H7 (cell line): ENCODE data around the gene HSPA1B. TPM values are rescaled to one million over a fixed set of nuclear protein-coding genes. Genes with fewer than 3 reads are reported as not detected.
"Not testable (repeated sequence)": the region's sequence is repeated elsewhere in the genome, so short reads cannot be mapped to it uniquely, and the experiment has no call there.

Experiments
- DNase-seq: peaks from one replicate; pipeline ENCODE4 v3.0.0; 2012
- H3K27me3 ChIP-seq: 2 replicates; pipeline ENCODE4 v1.6.0; 2011; ENCODE audit warnings: mild to moderate bottlenecking, low read length; ENCODE audit not compliant: control insufficient read depth, insufficient read depth
- H3K36me3 ChIP-seq: replicated peaks from 2 replicates; pipeline ENCODE4 v1.5.1; 2011; ENCODE audit warnings: low read length; ENCODE audit not compliant: control insufficient read depth, insufficient read depth
- H3K4me3 ChIP-seq: 2 replicates; pipeline ENCODE4 v1.5.1; 2011; ENCODE audit warnings: low read depth, mild to moderate bottlenecking, control low read depth, low read length, moderate library complexity; ENCODE audit not compliant: insufficient read depth
- total RNA-seq: library from RNA; depleted of rRNA; stranded (reverse); fragments of >200 nt; shearing (Covaris generic); gene quantifications from 2 replicates; pipeline ENCODE4 v1.2.3, GENCODE V29; 2014

HSPA1B gene
- total RNA-seq, 1 experiment from 2014 or later = 70.4 TPM

DNA sequence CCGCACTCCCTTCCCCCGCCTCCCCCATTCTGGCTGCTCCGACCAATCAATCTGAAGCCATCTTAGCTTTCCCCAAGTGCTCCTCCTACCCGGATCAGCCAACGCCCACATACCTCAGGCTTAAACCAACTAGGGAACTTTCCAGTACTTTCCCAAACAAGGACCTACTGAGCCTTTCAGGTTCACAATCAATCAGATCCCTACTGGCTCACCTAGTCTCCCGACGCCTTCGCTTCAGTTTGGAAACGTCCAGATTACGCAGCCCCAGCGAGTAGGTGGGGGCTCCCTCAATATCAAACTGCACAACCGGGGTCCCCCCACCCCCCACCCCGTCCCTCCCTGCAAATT lies 12.9 kb upstream of the HSPA1B start:
- Histone ChIP-seq H3K27me3 (no peaks in the 10 kb centered on the region), H3K36me3 (no peaks in the 10 kb centered on the region), H3K4me3 (peak overlapping the region; percentile 51)
- DNase-seq = peak; percentile 96

DNA sequence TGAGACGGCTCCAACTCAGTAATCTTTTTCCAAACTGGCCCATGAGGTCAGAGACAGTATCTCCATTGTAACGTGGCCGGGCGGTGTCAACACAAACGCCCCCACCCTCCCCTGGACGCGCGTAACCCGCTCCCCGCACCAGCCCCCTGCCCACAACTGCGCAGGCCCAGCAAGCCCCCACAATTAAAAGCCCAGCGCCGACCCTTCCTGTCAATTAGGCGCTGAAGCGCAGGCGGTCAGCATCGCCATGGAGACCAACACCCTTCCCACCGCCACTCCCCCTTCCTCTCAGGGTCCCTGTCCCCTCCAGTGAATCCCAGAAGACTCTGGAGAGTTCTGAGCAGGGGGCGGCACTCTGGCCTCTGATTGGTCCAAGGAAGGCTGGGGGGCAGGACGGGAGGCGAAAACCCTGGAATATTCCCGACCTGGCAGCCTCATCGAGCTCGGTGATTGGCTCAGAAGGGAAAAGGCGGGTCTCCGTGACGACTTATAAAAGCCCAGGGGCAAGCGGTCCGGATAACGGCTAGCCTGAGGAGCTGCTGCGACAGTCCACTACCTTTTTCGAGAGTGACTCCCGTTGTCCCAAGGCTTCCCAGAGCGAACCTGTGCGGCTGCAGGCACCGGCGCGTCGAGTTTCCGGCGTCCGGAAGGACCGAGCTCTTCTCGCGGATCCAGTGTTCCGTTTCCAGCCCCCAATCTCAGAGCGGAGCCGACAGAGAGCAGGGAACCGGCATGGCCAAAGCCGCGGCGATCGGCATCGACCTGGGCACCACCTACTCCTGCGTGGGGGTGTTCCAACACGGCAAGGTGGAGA lies 12.3 kb upstream of the HSPA1B start, which contains the start of the genes HSPA1A and HSPA1L:
Gene HSPA1A, plus strand, starts transcription at position 519 of the 814 bp plus-strand sequence. Its CDS starts 214 bp downstream, at position 733.
Gene HSPA1L, minus strand, starts transcription at position 259 of the 814 bp plus-strand sequence. CDS start 3,311 bp downstream, outside the sequence.
- no peaks in the 10 kb centered on the region for H3K27me3 ChIP-seq
- no peaks in the 10 kb centered on the region for H3K36me3 ChIP-seq
- peak; percentile 96 for DNase-seq
- H3K4me3 ChIP-seq = peak within 1 kb of the TSS; percentile 69

DNA sequence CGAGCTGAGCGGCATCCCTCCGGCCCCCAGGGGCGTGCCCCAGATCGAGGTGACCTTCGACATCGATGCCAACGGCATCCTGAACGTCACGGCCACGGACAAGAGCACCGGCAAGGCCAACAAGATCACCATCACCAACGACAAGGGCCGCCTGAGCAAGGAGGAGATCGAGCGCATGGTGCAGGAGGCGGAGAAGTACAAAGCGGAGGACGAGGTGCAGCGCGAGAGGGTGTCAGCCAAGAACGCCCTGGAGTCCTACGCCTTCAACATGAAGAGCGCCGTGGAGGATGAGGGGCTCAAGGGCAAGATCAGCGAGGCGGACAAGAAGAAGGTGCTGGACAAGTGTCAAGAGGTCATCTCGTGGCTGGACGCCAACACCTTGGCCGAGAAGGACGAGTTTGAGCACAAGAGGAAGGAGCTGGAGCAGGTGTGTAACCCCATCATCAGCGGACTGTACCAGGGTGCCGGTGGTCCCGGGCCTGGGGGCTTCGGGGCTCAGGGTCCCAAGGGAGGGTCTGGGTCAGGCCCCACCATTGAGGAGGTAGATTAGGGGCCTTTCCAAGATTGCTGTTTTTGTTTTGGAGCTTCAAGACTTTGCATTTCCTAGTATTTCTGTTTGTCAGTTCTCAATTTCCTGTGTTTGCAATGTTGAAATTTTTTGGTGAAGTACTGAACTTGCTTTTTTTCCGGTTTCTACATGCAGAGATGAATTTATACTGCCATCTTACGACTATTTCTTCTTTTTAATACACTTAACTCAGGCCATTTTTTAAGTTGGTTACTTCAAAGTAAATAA lies 10.2 kb upstream of the HSPA1B start:
- not testable (repeated sequence) for DNase-seq, H3K36me3 ChIP-seq, H3K27me3 ChIP-seq, H3K4me3 ChIP-seq

DNA sequence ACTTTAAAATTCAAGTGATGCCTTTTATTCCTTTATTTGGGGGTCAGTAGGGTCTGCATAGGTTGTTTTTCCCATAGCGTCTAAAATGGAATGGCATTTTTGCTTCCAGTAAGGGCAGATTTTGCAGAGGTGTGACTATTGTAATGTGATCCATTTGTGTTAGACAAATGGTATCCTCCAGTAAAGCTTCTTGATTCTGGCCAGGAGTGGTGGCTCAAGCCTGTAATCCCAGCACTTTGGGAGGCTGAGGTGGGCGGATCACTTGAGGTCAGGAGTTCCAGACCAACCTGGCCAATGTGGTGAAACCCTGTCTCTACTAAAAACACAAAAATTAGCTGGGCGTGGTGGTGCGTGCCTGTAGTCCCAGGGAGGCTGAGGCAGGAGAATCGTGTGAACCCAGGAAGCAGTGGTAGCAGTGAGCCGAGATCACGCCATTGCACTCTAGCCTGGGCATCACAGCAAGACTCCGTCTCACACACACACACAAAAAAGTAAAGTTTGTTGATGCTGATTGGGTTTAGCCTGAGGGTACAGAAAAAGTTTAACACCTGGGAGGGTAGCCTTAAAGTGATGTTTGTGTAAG lies 9.5 kb upstream of the HSPA1B start:
- peak overlapping the region; percentile 3; the same call in 1 of the 2 replicates for H3K4me3 ChIP-seq
- not testable (repeated sequence) for H3K36me3 ChIP-seq, H3K27me3 ChIP-seq, DNase-seq

GRCh38 chr6:31819871-31820299 lies 7.7 kb upstream of the HSPA1B start:
- Histone ChIP-seq H3K27me3 (no peaks in the 10 kb centered on the region), H3K36me3 (no peaks in the 10 kb centered on the region), H3K4me3 (no peak overlapping the region)
- DNase-seq = no peak

DNA sequence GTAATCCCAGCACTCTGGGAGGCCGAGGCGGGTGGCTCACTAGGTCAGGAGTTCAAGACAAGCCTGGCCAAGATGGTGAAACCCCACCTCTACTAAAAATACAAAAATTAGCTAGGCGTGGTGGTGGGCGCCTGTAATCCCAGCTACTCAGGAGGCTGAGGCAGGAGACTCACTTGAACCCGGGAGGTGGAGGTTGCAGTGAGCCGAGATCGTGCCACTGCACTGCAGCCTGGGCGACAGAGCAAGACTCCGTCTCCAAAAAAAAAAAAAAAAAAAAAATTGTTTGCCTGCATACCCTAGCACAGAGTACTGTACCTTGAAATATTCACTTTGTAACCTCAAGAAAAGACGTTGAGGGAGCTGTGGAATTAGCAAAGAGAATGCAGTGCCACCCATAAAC lies 7.1 kb upstream of the HSPA1B start:
- not testable (repeated sequence) for DNase-seq, H3K27me3 ChIP-seq, H3K36me3 ChIP-seq, H3K4me3 ChIP-seq

DNA sequence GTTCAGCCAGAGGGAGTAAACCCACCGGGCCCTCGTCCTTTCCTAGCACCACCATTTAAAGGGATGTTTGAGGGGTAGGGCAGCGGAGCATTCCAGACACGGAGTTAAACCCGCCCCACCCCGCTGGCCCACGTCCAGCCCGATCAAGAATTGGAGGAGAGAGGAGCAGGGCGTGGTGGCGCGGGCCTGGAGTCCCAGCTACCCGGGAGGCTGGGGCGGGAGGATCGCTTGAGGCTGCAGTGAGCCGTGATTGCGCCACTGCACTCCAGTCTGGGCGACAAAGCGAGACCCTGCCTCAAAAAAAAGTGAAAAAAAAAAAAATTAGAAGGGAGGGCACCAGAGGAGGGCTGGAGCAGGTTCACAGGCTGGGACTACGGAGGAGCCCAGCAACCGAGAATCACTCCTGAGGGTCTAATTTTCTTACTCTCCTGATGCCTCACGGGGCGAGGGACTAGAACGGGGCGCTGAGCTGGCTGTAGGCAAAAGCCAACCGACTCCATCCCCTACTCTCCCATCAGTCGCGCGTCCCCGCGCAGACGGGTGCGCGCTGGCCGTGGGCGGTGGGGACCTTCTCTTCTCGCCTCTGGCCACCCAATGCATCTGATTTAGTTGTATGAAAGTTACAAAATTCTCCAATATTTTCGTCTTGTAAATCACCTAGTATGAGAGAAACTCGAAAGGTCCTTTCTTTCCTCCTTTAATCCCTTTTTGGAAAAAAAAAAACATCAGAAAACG lies 6.1 kb upstream of the HSPA1B start:
- DNase-seq = peak; percentile 86
- Histone ChIP-seq H3K27me3 (no peaks in the 10 kb centered on the region), H3K4me3 (peak overlapping the region; percentile 67), H3K36me3 (no peaks in the 10 kb centered on the region)

GRCh38 chr6:31822036-31822821 lies 5.3 kb upstream of the HSPA1B start:
- H3K4me3 ChIP-seq = peak overlapping the region; percentile 67
- DNase-seq = peak; percentile 90
- no peaks in the 10 kb centered on the region for H3K36me3 ChIP-seq
- no peaks in the 10 kb centered on the region for H3K27me3 ChIP-seq

DNA sequence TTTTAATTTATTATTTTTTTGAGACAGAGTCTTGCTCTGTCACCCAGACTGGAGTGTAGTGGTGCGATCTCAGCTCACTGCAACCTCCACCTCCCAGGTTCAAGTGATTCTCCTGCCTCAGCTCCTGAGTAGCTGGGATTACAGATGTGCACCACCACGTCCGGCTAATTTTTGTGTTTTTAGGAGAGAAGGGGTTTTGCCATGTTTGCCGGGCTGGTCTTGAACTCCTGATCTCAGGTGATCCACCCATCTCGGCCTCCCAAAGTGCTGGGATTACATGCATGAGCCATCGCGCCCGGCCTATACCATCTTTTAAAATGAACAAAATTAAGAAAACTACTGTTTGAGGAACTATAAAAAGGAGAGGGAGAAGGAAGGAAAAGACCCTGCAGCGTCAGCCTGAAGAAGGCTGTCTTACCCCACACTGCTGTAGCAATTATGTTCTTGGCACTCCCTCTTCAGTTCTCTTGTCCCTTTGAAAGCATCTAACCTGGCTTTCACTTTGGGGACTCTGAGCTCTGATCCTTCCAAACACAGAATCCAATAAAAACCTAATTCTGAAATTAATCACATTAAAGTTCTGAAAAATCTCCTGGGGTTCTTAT lies 3.8 kb upstream of the HSPA1B start:
- DNase-seq, H3K36me3 ChIP-seq, H3K27me3 ChIP-seq, H3K4me3 ChIP-seq: not testable (repeated sequence)

GRCh38 chr6:31825553-31825952 lies 2.0 kb upstream of the HSPA1B start:
- no peak for DNase-seq
- Histone ChIP-seq H3K4me3 (no peak overlapping the region), H3K36me3 (no peaks in the 10 kb centered on the region), H3K27me3 (no peaks in the 10 kb centered on the region)

GRCh38 chr6:31826793-31827285 lies 699 bp upstream of the HSPA1B start:
- no peaks in the 10 kb centered on the region for H3K27me3 ChIP-seq
- DNase-seq = peak; percentile 77
- H3K4me3 ChIP-seq = peak overlapping the region; percentile 28
- no peaks in the 10 kb centered on the region for H3K36me3 ChIP-seq

DNA sequence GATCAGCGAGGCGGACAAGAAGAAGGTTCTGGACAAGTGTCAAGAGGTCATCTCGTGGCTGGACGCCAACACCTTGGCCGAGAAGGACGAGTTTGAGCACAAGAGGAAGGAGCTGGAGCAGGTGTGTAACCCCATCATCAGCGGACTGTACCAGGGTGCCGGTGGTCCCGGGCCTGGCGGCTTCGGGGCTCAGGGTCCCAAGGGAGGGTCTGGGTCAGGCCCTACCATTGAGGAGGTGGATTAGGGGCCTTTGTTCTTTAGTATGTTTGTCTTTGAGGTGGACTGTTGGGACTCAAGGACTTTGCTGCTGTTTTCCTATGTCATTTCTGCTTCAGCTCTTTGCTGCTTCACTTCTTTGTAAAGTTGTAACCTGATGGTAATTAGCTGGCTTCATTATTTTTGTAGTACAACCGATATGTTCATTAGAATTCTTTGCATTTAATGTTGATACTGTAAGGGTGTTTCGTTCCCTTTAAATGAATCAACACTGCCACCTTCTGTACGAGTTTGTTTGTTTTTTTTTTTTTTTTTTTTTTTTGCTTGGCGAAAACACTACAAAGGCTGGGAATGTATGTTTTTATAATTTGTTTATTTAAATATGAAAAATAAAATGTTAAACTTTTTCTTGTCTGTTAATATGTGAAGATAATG lies 2.2 kb downstream of the HSPA1B start:
- H3K36me3 ChIP-seq = no peaks in the 10 kb centered on the region
- peak overlapping the region; percentile 32 for H3K4me3 ChIP-seq
- DNase-seq = peak; percentile 57
- H3K27me3 ChIP-seq = no peaks in the 10 kb centered on the region

- Histone ChIP-seq H3K4me3 (peak overlapping the region; percentile 32), H3K27me3 (no peaks in the 10 kb centered on the region), H3K36me3 (peaks cover 2% of the 10 kb centered on the region)
- no peak for DNase-seq
These were observed 3.4 kb downstream of the HSPA1B start for GRCh38 chr6:31830886-31831335.
